Stimulated activated CD8-positive, alpha-beta memory T cell treated with anti-CD3 and anti-CD28 coated beads, Interleukin-4, amount 100 ng/mL, for 48 hours (primary cell): Measurements from ENCODE around the gene ARHGAP15.

Experiments used
- DNase-seq: peaks from one replicate; pipeline ENCODE4 v3.0.0-alpha.2; 2020

ARHGAP15 gene

GRCh38 chr2:143354050-143354750 lies 225.0 kb downstream of the ARHGAP15 start:
- DNase-seq: no peak

GRCh38 chr2:143355870-143356269 lies 226.7 kb downstream of the ARHGAP15 start:
- no peak for DNase-seq

- no peak for DNase-seq
These were observed 227.1 kb downstream of the ARHGAP15 start for GRCh38 chr2:143356336-143356735.

GRCh38 chr2:143356736-143357446 lies 227.7 kb downstream of the ARHGAP15 start:
- DNase-seq: no peak

- DNase-seq: no peak
These were observed 228.7 kb downstream of the ARHGAP15 start for GRCh38 chr2:143357966-143358365.

DNA sequence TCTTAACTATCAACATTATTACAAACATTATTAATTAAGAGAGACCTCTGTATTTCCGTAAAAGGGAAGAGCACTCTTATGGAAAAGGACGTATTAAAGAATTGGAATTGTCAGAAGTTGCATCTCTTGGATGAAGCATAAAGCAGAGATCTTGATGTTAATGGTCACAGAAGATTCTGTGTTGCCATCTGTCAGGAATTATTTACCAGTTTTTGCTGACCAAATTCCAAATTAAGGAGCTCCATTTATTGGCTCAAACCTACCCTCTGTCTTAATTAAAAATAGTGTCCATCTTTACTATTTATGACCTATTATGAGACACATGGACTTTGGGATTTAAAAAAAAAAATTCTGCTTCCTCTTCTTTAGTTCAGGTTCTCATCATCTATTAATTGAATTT lies 232.1 kb downstream of the ARHGAP15 start:
- no peak for DNase-seq

- DNase-seq: no peak
These were observed 242.4 kb downstream of the ARHGAP15 start for GRCh38 chr2:143371616-143372015.

DNA sequence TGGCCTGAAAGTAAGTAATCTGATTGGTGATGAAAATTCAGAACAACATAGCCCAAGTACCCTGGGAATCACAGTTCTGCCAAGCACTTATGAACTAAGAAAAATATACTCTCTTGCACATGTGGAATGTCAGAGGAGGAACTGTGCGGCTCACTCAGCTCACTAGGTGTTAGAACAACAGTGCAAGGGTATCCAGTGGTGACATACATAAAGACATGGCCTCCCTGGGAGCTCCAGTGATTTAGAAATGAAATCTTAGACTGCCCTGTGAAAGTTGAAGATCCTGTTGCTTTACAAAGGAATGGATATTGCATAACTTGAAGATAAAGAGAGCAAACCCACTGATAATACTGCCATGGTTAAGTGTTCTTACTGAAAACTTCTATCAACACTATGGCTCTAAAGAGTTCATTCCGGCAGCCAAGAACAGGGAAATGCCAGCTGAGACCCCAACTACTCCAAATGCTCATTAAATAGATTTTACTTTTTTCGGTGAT lies 246.2 kb downstream of the ARHGAP15 start:
- DNase-seq: no peak

- no peak for DNase-seq
These were observed 249.8 kb downstream of the ARHGAP15 start for GRCh38 chr2:143378996-143379395.

DNA sequence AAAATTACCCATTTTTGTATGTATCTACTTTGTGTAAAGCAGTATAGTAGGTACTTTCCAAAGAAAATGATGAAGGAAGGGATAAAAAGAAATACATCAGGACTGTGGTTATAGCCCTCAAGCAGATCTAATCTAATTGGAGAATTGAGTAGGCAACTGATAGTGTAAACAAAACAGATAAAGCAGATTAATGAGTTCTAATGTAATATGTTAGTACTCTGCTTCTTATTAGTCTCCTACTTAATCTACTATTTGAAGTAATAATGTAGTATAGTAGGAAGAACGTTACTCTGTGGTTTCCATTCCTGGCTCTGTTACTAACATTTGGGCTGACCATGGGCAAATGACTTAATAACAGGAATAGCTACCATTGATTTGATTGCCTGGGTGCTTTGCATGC lies 250.7 kb downstream of the ARHGAP15 start:
- no peak for DNase-seq

- no peak for DNase-seq
These were observed 253.4 kb downstream of the ARHGAP15 start for GRCh38 chr2:143382573-143382972.

GRCh38 chr2:143383016-143383415 lies 253.8 kb downstream of the ARHGAP15 start:
- no peak for DNase-seq

DNA sequence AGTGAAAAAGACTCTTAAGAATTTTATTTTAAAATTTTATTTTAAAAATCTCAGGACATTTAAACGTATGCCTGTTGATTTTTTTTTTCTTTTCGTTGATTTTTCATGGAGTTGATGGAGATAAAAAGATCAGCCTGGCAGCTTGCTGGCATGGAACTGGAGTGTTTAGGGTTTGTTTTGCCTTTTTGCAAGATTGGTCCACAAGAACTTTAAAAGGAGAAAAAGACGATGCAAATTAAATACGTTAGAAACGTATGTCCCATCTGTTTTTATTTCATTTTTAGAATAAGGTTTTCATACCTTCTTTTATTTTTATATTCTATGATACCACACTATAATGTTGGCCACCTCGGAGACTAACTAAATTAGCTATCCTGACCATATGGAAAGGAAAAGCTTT lies 254.9 kb downstream of the ARHGAP15 start:
- DNase-seq: no peak

- DNase-seq: no peak
These were observed 261.0 kb downstream of the ARHGAP15 start for GRCh38 chr2:143390171-143390570.

DNA sequence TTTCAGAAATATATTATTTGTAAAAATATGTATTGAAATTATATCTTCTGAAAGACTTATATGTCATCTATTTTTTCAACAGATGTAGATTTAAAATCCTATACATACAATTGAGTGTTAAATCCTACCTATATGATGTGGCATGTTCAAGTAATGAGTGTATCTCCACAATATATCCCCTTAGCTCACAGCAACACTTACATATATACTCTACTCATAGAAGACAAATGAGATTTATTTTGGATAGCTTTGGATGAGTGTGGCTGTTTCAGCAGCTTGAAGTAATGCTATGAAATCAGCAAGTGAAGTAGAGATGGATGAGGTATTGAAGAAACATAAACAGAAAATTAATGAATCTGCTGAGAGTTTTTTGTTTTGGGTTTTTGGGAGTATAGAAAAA lies 263.1 kb downstream of the ARHGAP15 start:
- no peak for DNase-seq

DNA sequence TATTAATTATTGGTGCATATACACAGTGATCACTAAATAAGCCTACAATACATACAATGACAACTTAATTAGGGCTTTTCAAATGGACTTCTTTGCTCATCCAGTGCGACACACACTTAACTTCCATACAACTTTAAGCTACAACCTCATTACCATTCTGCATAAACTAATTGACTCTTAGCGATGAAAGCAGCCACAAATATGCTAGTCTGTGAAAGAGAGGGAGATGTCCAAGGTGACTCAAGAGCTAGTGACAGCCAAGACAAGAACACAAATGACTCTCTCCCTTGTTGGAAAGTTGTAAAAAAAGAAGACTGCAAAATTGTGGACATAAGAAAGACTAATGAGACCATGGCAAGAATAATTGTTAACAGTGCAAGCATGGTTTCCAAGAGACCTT lies 264.8 kb downstream of the ARHGAP15 start:
- no peak for DNase-seq

- DNase-seq: no peak
These were observed 268.8 kb downstream of the ARHGAP15 start for GRCh38 chr2:143397884-143398614.

GRCh38 chr2:143398781-143399180 lies 269.6 kb downstream of the ARHGAP15 start:
- DNase-seq: no peak

- no peak for DNase-seq
These were observed 270.4 kb downstream of the ARHGAP15 start for GRCh38 chr2:143399631-143400069.

- no peak for DNase-seq
These were observed 272.6 kb downstream of the ARHGAP15 start for GRCh38 chr2:143401861-143402260.

- DNase-seq: no peak
These were observed 273.2 kb downstream of the ARHGAP15 start for GRCh38 chr2:143402451-143402850.

- no peak for DNase-seq
These were observed 281.1 kb downstream of the ARHGAP15 start for GRCh38 chr2:143410082-143410897.

- DNase-seq: no peak
These were observed 286.4 kb downstream of the ARHGAP15 start for GRCh38 chr2:143415571-143415970.
